Stimulated activated CD8-positive, alpha-beta memory T cell treated with anti-CD3 and anti-CD28 coated beads, Interleukin-15, amount 100 ng/mL, for 24 hours (primary cell): ENCODE data around the gene KRT2.

Experiments
- DNase-seq: peaks from one replicate; pipeline ENCODE4 v3.0.0-alpha.2; 2020; ENCODE audit warnings: low read depth

Gene KRT2

DNA sequence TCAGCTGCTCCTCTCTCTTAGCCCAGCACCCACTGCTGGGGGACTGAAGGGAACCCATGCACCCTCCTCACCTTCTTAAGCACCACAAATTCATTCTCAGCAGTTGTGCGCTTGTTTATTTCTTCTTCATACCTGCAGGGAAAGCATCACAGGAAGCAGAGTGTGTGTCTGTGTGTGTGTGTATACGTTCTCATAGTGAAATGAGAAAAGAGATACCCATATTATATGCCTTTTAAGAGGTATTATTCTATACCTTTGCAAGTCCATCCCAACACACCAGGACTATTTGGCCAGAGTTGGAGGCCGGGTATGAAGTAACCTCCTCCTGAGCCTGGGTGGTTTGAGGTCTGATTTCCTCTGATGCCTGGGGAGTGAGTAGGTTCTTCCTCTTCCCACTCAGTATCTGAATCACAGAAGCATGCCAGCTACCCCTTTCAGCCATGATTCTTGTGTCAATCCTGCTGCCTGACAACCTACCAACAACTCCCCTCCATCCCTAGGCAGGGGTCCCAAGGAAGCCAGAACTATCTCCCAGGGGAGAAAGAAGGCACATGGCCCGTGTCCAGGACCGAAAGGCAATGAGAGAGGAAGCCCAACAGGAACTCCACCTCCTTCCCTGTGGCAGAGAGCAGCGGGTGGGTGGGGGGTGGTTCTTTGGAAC, 36.7 kb downstream of the KRT2 start:
- no peak for DNase-seq

DNA sequence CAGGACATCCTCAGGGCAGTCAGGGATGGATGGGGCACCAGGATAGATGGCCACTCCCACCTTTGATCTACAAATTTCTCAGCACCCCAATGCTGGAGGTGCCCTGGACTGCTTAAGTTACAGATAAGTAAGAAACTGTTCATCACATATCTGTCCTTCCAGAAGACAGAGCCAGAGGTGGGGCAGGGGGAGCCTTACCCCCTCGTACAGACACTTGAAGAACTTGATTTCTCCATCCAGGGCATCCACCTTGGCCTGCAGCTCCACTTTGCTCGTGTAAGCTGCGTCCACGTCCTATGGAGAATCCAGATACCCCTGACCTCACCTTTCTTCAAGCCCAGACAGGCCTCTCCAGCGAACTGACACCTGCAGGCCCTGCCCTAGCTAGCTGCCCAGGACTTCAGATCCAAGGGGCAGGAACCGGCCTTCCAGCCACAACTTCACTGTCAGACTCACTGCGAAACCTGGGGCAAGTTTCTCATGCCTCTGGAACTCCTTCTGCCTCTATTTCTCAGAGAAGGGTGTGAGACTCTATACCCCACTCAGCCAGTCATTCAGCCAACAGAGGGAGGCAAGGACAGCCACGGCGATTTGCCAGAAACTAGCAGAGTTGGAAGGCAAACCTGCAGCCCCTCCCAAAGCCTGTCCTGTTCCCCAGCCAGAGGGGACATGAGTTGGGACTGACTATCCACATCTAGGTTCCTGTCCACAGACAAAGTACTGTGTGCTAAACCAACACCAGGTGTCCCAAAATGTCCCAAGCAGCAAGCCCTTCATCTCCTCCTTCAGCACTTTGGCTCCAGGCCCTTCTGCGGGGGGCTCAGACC, 37.4 kb downstream of the KRT2 start:
- DNase-seq = no peak

DNA sequence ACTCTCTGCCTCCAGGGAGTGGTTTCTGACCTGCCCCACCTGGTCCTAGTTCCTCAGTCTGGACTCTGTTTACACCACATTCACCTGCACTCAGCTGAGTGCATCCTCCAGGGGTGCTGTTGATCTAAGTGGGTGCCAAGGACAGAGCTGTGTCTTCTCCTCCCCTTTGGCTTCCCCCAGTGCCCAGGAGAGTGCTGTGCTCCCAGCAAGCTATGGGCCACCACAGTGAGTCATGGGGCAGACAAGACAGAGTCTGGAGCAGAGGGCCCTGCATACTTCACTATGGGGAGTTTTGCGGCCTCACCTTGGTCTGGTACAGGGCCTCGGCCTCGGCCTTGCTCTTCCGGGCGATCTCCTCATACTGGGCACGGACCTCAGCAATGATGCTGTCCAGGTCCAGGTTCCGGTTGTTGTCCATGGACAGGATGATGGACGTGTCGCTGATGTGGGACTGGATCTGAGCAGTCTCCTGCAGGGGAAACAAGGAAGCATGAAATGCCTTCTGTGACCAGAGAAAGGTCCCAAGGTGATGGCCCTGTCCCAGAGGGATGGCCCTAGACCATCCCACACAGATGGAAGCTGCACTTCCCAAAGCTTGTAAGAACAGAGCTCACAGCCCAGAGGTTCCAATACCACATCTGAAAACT, 38.5 kb downstream of the KRT2 start:
- no peak for DNase-seq

DNA sequence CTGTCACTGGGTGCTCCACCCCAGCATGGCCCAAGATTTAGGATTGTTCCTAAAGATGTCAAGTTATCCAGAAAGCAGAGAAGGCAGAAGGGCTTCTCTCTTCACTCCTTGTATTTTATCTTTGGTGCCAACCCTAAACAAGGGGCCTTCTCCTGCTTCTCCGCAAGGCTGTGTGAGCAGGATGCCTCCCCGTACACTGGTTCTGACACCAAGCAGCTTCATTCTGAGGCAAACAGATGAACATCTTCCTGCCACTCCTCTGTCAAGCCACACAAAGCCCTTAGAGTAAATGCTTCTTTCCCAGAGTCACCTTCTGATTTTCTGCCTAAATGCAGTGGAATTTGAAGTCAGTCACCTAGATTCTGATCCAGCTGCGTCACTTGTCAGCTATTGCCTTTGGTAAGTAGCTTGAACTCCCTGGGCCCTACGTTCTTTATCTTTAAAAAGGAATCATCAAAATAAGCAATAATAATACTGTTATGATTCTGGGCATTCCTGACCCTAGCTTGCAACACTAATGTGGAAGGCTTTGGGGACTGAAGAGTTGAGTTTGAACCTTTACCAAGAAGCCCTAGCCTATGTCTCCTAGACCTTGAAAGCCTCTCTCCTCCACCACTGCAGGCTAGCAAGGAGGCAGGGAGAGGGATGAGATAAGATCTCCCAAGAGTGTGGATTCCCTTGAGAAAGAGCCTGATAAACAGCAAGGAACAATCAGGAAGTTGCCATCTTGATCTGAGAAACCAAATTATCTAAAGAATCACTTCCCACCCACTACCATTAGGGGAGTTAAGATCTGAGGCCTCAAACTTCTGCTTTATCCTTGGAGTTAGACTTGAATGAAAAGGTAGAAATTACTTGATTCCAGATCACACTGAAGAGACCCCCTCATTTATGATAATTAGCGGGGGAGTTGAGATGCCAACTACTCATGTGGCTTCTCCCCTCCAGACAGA, 39.3 kb downstream of the KRT2 start:
- DNase-seq = no peak

DNA sequence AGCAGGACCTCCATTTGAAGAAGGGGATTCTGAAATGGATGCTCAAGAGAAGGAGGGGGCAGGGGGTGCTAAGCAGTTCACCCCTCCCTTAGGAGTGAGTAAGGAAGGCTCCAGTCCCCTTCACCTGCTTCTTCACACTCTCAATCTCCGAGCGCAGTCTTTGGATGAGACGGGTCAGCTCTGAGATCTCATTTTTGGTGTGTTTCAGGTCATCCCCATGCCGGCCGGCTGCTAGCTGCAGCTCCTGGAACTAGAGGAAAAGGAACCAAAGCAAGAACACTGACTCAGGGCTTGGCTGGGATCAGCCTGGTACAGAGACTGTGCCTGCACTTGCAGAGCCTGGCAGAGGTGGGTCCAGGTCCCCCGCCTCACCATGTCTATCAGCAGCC, 40.9 kb downstream of the KRT2 start:
- DNase-seq = no peak

DNA sequence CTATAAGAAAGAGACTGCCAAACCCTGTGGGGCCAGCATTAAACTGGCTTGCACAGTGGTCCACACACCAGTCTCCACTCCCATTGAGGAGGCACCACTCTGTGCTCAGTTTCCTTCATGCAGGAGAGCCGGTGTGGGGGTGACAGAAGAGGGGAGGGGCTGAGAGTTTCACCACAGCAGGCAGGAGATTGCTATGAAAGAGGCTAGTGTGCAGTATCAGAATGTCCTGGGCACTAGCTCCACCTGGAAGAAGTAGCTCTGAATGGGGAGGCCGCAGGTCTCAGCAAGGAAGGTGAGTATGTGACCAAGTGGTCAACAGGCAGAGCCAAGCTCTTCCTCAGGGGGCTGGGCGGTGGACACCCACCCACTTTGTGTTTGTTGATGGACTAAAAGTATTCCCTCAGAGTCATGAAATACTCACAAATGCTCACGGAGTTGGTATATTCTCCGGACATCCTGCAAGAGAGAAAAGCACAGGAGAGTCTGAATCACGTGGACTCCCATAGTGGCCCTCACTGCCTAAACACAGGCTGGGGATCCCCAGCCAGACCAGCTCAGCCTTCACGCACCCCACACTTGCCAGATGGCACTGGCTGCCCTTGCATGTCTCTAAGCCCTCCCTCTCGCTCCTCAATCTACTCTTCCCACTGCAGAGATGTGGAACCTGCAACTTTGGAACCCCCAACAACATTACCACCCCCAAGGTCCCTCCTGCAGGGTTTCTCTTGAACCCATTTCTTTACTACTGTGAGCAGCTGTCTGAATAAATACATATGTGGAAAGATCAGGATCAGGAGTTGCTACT, 43.0 kb downstream of the KRT2 start:
- no peak for DNase-seq

DNA sequence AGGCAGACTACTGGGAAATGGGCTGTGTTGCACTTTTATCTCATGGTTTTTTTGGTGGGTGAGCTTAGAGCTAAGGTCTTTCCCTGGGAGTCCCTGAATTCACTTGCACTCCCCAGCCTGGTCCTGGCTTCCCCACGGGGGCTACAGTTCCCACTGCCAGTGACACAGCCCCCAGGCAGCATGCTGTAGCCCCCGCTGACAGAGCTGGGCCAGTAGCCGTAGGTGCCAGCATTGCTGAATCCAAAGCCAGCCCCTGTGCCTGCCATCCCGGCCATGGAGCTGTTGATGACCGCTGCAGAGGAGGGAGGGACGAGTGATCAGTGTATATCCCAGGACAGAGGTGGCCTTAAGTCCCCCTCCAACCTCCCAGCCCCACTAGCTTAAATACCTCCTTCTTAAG, 43.9 kb downstream of the KRT2 start:
- no peak for DNase-seq

DNA sequence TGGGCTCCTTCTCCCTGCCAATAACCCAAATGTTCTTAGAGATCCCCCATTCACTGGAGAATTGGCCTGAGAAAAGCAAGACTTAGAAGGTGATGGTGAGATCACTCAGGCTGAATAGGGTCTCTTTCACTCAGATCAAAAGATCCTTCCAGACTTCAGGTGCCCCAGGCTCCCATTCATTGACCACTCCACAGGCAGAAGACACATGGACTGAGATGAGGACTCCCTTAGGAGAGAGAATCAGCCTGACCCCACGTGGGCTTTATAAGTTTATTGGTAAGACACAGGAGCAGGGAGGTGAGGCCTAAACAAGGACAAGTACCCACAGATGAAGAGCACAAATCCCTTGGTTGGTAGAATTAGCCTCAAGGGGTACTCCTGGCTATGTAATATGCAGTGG, 44.7 kb downstream of the KRT2 start:
- DNase-seq = no peak

DNA sequence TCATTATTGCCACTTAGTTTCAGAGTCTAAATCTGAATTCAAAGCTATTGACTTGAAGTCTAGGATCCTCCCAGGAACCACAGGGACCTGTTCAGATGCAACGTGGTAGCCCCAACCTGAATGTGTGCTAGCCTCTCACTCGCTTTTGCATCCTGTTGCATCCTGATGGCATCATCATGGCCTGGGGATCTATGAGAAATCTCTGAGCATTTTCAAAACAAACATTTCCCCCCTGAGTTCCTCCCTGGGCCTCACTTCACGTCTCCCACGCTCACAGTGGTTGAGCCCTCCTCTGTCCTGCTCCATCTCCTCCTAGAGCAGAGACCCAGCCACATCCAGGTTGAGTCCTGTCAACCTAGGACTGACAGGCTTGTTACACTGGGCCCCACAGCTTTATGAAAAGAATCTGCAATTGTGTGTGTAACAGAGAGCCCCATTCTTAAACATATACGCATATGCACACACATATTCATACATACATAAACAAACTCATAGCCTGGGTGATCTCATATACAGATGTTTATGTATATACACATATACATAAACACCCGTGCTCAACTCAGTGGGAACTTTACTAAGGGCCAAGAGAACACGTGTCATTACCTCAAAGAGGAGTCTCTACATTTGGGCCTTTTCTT, 45.3 kb downstream of the KRT2 start:
- no peak for DNase-seq

DNA sequence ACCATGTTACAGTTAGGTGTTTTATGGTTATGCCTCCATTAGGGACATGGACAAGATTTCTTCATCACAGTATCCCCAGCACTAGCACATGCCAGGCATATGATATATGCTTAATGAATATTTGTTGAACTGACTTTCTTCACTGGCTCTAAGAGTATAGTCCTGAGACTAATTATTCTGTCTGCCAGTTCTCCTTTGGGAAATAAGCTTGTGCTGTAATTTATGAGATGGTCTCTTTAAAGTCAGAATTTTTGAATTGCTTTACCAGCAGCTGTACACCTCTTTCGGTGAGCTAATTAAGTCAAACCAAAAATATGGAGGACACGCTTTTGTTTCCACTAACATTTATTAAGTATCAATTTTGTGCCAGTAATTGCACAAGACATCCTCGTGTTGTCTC, 45.9 kb downstream of the KRT2 start:
- no peak for DNase-seq

DNA sequence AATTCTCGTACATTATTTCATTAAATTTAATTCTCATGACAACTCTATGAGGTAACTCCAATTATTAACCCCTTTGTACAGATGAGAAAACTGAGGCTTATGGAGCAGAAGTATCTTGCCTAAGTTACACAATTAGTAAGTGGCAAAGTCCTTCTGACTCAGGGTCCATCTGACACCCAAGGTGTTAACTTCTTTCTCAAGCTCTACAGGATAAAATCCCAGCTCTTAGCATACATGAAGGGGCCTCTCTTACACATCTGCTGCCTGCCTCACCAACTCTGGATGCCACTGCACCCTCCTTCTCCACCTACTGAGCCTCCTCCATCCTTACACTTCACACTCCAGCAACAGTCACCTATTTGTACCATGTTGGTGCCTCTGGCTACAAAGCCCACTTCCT, 46.5 kb downstream of the KRT2 start:
- no peak for DNase-seq

DNA sequence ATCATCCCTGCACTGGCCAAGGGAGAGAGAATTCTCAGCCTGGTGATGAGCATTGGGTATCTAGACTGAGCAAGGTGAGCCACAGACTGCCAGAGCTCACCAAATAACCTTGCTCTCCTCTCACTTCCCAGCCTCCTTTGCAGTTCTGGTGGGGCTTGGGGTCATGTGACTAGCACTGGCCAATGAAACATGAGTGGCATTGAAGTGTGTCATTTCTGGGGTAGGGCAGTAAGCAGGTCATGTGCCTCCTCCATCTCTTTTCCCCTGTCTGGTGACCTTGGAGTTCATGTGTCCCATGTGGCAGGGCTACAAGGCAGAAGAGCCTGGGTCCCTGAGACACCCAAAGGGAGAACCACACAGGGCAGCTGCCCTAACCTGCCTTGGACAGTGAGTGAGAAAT, 47.2 kb downstream of the KRT2 start:
- DNase-seq = no peak

DNA sequence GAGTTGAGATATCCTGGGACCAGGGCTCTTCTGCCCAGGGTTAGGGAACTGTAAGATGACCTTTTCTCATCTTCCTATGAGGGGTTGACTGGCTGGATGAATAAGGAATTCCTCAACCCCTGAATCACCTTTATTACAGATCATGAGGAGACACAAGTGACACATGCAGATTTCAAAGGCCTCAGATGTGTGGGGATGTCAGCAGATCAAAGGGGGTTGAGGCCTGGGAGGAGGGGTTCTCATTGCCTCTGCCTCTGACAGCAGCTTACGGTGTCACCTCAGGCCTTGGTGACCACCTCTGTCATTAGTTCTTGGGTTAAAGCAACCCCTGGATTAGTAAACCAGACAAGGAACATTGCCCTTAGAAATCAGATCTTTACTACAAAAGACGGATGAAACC, 48.7 kb downstream of the KRT2 start:
- no peak for DNase-seq

DNA sequence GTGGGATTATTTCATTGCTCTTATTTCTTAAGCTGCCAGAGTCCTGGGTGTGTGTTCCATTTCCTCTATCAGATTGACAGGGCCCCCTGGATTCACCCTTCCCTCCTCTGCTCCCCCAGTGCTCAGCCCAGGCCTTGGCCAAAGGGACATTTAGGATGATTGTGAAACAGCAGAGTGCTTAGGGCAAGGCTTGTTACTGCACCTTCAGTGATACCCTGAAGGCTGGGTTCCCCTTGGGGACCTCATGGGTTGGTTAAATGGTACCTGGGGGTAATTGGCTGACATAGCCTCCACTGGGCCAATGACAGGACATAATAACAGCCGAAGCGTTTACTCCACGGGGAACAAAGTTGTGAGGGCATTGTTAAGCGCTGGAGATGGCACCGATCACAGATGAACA, 49.5 kb downstream of the KRT2 start:
- DNase-seq = no peak

DNA sequence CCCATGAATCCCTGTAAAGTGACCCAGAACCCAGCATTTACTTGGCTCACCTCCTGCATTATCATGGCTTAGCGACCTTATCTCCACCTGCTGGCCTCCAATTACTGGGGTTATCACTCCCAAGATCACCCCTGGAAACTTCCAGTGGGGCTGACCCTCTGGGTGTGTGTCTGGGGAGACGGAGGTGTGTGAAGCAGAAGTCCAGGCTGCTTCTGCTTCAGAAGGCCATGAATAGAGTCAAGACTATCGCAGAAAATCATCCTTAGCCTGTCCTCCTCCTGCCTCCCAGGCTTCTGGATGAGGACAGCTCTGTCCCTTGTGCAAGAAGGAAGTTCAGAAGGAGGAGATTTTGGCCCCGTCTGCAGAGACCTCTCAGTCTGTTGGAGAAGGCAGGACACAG, 50.3 kb downstream of the KRT2 start:
- DNase-seq = no peak

DNA sequence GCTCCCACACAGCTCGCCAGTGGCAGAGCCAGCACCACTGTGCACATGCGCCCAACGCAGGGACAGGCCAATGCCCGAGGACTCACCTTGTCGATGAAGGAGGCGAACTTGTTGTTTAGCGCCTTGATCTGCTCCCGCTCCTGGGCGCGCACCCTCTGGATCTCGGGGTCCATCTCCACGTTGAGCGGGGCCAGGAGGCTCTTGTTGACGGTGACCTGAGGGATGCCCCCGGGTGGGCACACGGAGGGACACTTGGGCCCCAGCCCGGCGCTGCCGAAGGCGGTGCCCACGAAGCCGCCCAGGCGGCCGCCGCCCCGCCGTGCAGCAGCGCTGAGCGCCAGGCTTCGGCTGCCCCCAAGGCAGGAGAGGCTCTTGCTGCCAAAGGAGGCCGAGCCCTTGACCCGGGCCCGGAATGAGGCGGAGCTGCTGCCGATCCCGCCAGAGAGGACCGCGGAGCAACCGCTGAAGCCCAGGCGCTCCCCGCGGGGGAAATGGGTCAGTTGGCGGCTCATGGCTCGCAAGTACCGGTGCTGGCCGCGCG, 51.0 kb downstream of the KRT2 start, which contains the start of gene KRT72:
Gene KRT72, minus strand, starts transcription at position 523 of the 541 bp plus-strand sequence. Its CDS starts 11 bp downstream, at position 512.
- no peak for DNase-seq

DNA sequence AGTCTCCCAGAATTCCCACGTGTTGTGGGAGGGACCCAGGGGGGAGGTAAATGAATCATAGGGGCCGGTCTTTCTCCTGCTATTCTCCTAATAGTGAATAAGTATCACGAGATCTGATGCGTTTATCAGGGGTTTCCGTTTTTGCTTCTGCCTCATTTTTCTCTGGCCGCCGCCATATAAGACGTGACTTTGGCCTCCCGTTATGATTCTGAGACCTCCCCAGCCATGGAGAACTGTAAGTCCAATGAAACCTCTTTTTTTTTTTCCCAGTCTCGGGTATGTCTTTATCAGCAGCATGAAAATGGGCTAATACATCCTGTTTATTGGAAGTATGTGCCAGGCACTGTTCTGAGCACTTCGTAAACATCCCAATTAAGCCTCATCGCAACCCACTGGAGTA, 51.5 kb downstream of the KRT2 start:
- no peak for DNase-seq

DNA sequence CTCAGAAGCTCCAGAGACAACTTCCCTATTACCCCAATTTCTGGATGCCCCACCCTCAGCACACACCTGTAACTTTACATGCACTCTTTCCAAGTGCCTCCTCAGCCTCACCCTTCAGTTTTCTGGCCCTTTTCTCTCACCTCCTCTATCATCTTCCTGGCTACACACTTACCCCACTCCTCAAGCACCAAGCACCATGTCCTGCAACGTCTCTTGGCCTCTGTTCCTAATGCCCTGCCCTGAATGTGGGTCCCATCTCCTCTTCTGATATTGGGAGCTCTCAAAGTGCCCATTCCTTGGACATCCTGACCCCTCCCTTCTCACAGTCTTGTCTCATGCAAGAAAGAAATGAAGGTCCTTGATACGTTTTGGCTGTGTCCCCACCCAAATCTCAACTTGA, 51.9 kb downstream of the KRT2 start:
- no peak for DNase-seq

DNA sequence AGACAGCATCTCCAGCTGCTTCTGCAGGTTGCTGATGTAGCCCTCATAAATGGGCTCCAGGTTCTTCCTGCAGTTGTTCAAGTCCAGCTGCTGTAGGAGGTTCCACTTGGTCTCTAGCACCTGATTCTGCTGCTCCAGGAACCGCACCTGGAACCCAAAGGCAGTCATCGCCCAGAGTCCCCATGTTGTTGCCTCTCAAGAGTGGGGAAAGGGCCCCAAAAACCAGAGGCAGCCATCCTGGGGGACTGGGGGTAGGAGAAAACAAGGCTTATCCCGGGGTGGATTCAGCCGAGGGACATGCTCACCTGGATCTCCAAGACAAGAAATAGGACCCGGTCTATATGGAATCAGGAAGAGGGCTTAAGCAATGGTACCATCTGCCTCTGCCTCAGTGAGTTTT, 53.0 kb downstream of the KRT2 start:
- no peak for DNase-seq
